C4-2B (cell line): Measurements from ENCODE around the gene PNPLA2.

Experiments
- CTCF ChIP-seq: fragments of 450-650 bp; conservative IDR thresholded peaks from 2 replicates; pipeline ENCODE4 v1.5.1; 2017; ENCODE audit warnings: mild to moderate bottlenecking
- ZFX ChIP-seq: fragments of 450-650 bp; IDR thresholded peaks from 2 replicates; pipeline ENCODE4 v1.6.1; 2017

DNA sequence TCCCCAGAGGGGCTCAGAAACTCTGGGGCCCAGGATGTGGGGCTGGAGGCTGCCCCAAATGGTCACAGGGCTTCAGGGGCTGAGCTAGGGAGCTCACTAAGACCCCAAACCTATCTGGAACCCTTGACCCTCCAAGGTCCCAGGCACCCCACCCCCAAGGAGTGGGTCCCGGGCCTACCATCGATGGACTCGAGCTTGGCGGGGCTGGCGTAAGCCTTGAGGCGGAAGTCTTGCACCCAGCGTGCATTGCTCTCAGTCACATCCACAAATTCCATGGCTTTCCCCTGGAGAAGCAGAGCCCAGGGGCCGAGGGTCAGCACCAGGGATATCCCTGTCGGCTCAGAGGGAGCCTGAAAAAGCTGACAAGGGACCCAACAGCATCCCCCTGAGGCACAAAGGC, 44.9 kb upstream of the PNPLA2 start:
- TF ChIP-seq CTCF (no peak), ZFX (no peak)
